ENCODE data around the gene SP9.

SP9 gene

GRCh38 chr2:174334781-174335251 is at the start of gene SP9:
Gene SP9, plus strand, starts transcription at chr2:174334954. Its CDS starts 139 bp downstream, at chr2:174335093.
- intact Hi-C loops (cut with DNase I) = no loop called here
- peak in 2 of 10 donors; percentile 76 to 92 for DNase-seq

- DNase-seq = no peak
- intact Hi-C loops (cut with DNase I) = no loop called here
Observed at GRCh38 chr2:174286172-174286571, 48.6 kb upstream of the SP9 start.

GRCh38 chr2:174292908-174293307 is 41.8 kb upstream of the SP9 start:
- no peak for DNase-seq
- intact Hi-C loops (cut with DNase I) = no loop called here

- no peak for DNase-seq
Observed at GRCh38 chr2:174300114-174300513, 34.6 kb upstream of the SP9 start.

GRCh38 chr2:174312581-174313234 is 22.0 kb upstream of the SP9 start:
- intact Hi-C loops (cut with DNase I) = no loop called here
- DNase-seq = no peak

More at GRCh38 chr2:174300114-174300513, 34.6 kb upstream of the SP9 start:
- intact Hi-C loops (cut with DNase I) = no loop called here

GRCh38 chr2:174322149-174322548 is 12.6 kb upstream of the SP9 start:
- intact Hi-C loops (cut with DNase I) = no loop called here

GRCh38 chr2:174322746-174323145 is 12.0 kb upstream of the SP9 start:
- DNase-seq = no peak
- intact Hi-C loops (cut with DNase I) = no loop called here

More at GRCh38 chr2:174322149-174322548, 12.6 kb upstream of the SP9 start:
- DNase-seq = no peak

- intact Hi-C loops (cut with DNase I) = no loop called here
- no peak for DNase-seq
Observed at GRCh38 chr2:174324530-174324929, 10.2 kb upstream of the SP9 start.

- DNase-seq = no peak
- intact Hi-C loops (cut with DNase I) = no loop called here
Observed at GRCh38 chr2:174325373-174326160, 9.2 kb upstream of the SP9 start.

- intact Hi-C loops (cut with DNase I) = no loop called here
- peak in 1 of 10 donors; percentile 82 for DNase-seq
Observed at GRCh38 chr2:174326161-174327020, 8.4 kb upstream of the SP9 start.

- no peak for DNase-seq
- intact Hi-C loops (cut with DNase I) = no loop called here
Observed at GRCh38 chr2:174327021-174327840, 7.5 kb upstream of the SP9 start.

- no peak for DNase-seq
- intact Hi-C loops (cut with DNase I) = no loop called here
Observed at GRCh38 chr2:174327841-174328113, 7.0 kb upstream of the SP9 start.

GRCh38 chr2:174328114-174328960 is 6.4 kb upstream of the SP9 start:
- intact Hi-C loops (cut with DNase I) = no loop called here
- DNase-seq = no peak

- no peak for DNase-seq
- intact Hi-C loops (cut with DNase I) = no loop called here
Observed at GRCh38 chr2:174328961-174329715, 5.6 kb upstream of the SP9 start.

GRCh38 chr2:174330945-174331594 is 3.7 kb upstream of the SP9 start:
- intact Hi-C loops (cut with DNase I) = no loop called here
- no peak for DNase-seq

- DNase-seq = no peak
- intact Hi-C loops (cut with DNase I) = no loop called here
Observed at GRCh38 chr2:174331595-174332216, 3.0 kb upstream of the SP9 start.

GRCh38 chr2:174332217-174332963 is 2.4 kb upstream of the SP9 start:
- no peak for DNase-seq
- intact Hi-C loops (cut with DNase I) = no loop called here
